GM12878 (cell line): ENCODE data around the gene NEK8. TPM values are rescaled to one million over a fixed set of nuclear protein-coding genes. Genes with fewer than 3 reads are reported as not detected.

Experiments used
- ETV6 ChIP-seq, 2 experiments: fragments of 450-650 bp in 1 of 2; IDR thresholded peaks in 1 of 2; conservative IDR thresholded peaks in 1 of 2; 2 replicates each; pipeline ENCODE4 v1.6.1; 2014; ENCODE audit warnings: antibody characterized with exemption in 1 of 2, borderline replicate concordance in 1 of 2, low read depth in 1 of 2, mild to moderate bottlenecking in 1 of 2, moderate library complexity in 1 of 2
- IKZF2 ChIP-seq, 2 experiments: fragments of 450-650 bp; IDR thresholded peaks; 2 replicates each; pipeline ENCODE4 v1.6.1; 2017; ENCODE audit warnings: mild to moderate bottlenecking in 2 of 2, moderate library complexity in 2 of 2
- LARP7 ChIP-seq: fragments of 450-650 bp; IDR thresholded peaks from 2 replicates; pipeline ENCODE4 v1.6.1; 2017; ENCODE audit warnings: mild to moderate bottlenecking
- PRDM15 ChIP-seq: fragments of 450-650 bp; formaldehyde crosslinking; IDR thresholded peaks from 2 replicates; pipeline ENCODE4 v1.4.0; 2020; ENCODE audit warnings: mild to moderate bottlenecking, moderate library complexity
- SPI1 ChIP-seq: IDR thresholded peaks from 2 replicates; pipeline ENCODE4 v1.6.1; 2011; ENCODE audit warnings: low read depth, mild to moderate bottlenecking, low read length, moderate library complexity, borderline replicate concordance; ENCODE audit not compliant: insufficient read depth
- USF2 ChIP-seq: IDR thresholded peaks from 2 replicates; pipeline ENCODE4 v1.6.1; 2011; ENCODE audit warnings: low read depth, low read length, improper control_type of control experiment, borderline replicate concordance
- polyA plus RNA-seq, 11 experiments: library from polyadenylated mRNA; depleted of rRNA in 4 of 11; unstranded in 6 of 11; stranded (reverse) in 5 of 11; fragments of >200 nt; fragmentation: Nextera tagmentation in 4 of 11; fragmentation: Illumina TruSeq in 1 of 11; extraction: Ambion mirVana in 4 of 11; extraction: Trizol in 1 of 11; gene quantifications; 1 replicate in 1 of 11; 2 replicates in 10 of 11; pipeline versions ENCODE4 v1.2.1 to v1.2.3, GENCODE V29; 2011 to 2016; ENCODE audit warnings: inconsistent platforms in 2 of 11, missing spikeins in 2 of 11, low read depth in 1 of 11
- total RNA-seq, 4 experiments: library from RNA; depleted of rRNA in 3 of 4; stranded (reverse); fragments of >200 nt in 3 of 4; fragmentation: Illumina TruSeq in 1 of 4; extraction: Trizol in 1 of 4; gene quantifications; 2 replicates each; pipeline versions ENCODE4 v1.2.1 to v1.2.3, GENCODE V29; 2013 to 2021

The NEK8 gene
- total and polyA plus RNA-seq, 10 of the 15 experiments (the other 5 are each of a cell fraction or from before 2014, with no cell fraction given) = 2.3 to 14.3 (median 9.4) TPM

- TF ChIP-seq SPI1 (no peak), PRDM15 (CRISPR knock-in tag) (no peak), ETV6 (conservative IDR thresholded peaks at IDR 0.05 in 1 of 2, IDR thresholded peaks at IDR 0.05 in 1 of 2; ENCODE audit: borderline replicate concordance in 1 of 2, low read depth in 1 of 2) (no peak), LARP7 (no peak), USF2 (no peak), IKZF2 (IDR thresholded peaks at IDR 0.05) (no peak)
Observed at GRCh38 chr17:28703552-28704218, 24.9 kb upstream of the NEK8 start (continued).
